UCSD-AML1 (cell line): ENCODE measurements around the gene TRPM1.

Source experiments
- DNase-seq: peaks from one replicate; lab custom pipeline; 2025; ENCODE audit not compliant: unreplicated experiment; lab: John Stamatoyannopoulos, UW

TRPM1 gene

DNA sequence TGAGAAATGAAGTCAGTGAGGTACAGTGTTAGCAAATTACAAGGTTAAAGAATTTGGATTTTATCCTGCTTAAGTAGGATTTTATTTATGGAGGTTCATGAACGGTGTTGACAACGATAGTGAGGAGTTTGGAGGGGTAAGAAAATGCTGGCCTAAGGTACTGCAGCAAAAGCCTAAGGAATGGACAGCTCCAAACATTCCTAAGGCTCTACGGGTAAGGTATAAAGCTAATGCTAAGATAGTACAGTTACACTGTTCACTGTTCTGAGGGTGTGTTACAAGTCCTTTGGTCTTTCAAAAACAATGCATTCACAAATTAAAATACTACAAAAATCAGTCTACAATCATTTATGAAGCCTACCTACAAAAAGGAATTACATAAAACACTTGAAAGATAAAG lies 117.4 kb downstream of the TRPM1 start:
- DNase-seq: no peak

DNA sequence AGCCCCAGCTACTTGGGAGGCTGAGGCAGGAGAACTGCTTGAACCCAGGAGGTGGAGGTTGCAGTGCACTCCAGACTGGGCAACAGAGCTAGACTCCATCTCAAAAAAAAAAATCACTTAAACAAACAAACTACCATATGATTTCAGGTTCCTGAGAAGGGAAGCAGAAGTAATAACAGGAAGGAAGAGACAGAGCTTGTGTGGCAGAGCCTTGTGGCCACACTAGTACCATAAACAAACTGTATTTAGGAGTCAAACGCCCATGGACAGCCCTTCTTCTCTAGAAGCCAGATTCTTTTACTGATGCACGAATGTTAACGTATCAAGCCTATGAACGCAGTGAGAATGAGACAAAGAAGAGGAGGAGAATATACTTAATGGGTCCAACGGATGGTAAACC lies 122.1 kb downstream of the TRPM1 start:
- DNase-seq: no peak

GRCh38 chr15:30978328-30978727 lies 123.2 kb downstream of the TRPM1 start:
- no peak for DNase-seq

DNA sequence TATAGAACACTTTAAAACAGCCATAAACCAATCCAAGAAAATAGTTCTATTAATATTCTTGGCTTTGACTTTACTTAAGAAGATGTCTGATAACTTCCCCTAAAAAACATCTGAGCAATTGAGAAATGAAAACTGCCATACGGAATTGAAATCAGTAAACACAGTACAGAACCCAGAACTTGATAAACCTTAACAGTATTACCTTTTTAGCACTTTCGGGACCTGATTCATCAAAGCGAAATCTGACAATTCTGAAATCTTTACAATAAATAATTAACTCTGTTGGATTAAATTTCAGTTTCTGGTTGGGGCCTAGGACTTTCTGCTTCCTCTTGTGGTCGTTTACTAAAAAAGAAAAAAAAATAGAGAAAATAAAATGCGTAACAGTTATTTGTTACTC lies 127.4 kb downstream of the TRPM1 start:
- DNase-seq: no peak

GRCh38 chr15:30973379-30973778 lies 128.1 kb downstream of the TRPM1 start:
- DNase-seq: no peak

GRCh38 chr15:30969724-30970123 lies 131.8 kb downstream of the TRPM1 start:
- DNase-seq: no peak

- DNase-seq: no peak
Observed at GRCh38 chr15:30963681-30964080, 137.8 kb downstream of the TRPM1 start.

- no peak for DNase-seq
Observed at GRCh38 chr15:30962659-30963058, 138.9 kb downstream of the TRPM1 start.

GRCh38 chr15:30962079-30962478 lies 139.4 kb downstream of the TRPM1 start:
- DNase-seq: peak; percentile 19

- no peak for DNase-seq
Observed at GRCh38 chr15:30958219-30958618, 143.3 kb downstream of the TRPM1 start.

DNA sequence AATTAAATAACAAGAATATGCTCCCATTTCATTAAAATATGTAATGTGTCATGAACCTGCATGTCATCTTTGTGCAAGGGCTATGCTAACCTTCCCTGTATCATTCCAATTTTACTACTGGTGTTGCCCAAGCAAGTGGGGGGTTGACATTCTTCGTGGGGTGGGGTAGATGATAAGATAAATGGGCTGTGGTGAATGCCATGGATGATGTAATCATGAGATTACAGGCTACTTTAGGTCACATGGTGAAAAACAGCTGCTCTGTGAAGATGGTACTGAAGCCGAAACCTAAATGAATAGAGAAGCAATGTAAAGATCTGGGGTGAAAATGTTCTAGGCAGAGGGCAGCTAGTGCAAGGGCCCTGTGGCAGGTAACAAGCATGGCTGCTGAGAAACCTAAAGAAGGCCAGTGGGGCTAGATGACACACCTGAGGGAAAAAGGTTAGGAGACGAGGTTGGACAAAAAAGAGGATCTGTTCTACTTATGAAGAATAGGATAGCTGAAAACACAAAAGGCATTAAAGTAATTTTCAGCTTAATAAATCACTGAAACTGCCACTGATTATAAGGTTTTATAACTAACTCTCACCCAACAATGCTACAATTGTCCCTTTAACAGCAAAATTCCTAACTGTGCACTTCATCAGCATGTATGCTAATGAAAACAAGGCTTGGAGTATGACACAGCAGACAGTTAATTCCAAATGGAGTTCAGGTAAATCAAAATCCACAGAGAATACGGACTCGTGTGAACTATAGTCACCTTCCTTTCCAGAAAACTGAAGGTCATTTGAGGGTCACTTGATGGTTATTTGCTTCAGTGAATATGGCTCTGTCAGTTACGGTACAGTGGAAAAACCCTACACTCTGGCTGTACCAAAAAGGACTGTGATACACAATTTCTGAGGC lies 145.1 kb downstream of the TRPM1 start:
- no peak for DNase-seq

DNA sequence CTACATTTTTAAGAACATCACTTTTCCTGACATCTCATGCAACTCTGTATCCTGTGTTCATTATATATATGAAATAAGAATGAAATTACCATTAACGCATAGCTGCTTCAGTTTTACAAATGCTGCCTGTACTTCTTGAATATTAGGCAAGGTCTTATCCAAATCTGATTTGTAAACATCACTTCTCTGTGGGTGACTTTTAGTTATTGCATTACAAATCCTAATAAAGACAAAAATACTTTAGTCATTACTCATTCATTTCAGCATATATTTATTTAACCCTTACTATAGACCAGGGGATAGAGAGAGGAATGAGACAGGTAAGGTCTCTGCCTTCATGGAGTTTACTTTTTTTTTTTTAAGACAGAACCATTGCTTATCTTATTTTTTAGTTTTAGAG lies 146.9 kb downstream of the TRPM1 start:
- no peak for DNase-seq

- peak; percentile 19 for DNase-seq
Observed at GRCh38 chr15:30953731-30954378, 147.7 kb downstream of the TRPM1 start.

- no peak for DNase-seq
Observed at GRCh38 chr15:30953183-30953582, 148.3 kb downstream of the TRPM1 start.
